Activated CD4-positive, alpha-beta T cell treated with anti-CD3 and anti-CD28 coated beads for 48 hours (primary cell): ENCODE measurements around the gene COL18A1.

ENCODE experiments used
- DNase-seq: peaks from one replicate; pipeline ENCODE4 v3.0.0-alpha.2; 2020

Gene COL18A1

GRCh38 chr21:45470773-45471524 lies 66.0 kb downstream of the COL18A1 start:
- peak; percentile 66 for DNase-seq

- DNase-seq = no peak
Observed at GRCh38 chr21:45471525-45472221, 66.7 kb downstream of the COL18A1 start.

GRCh38 chr21:45472445-45473365 lies 67.7 kb downstream of the COL18A1 start:
- DNase-seq = no peak

- no peak for DNase-seq
Observed at GRCh38 chr21:45473496-45474322, 68.7 kb downstream of the COL18A1 start.

- DNase-seq = no peak
Observed at GRCh38 chr21:45474323-45474950, 69.5 kb downstream of the COL18A1 start.

GRCh38 chr21:45475004-45475685 lies 70.2 kb downstream of the COL18A1 start:
- no peak for DNase-seq

- no peak for DNase-seq
Observed at GRCh38 chr21:45475797-45476570, 71.0 kb downstream of the COL18A1 start.

- DNase-seq = no peak
Observed at GRCh38 chr21:45476582-45476981, 71.6 kb downstream of the COL18A1 start.

GRCh38 chr21:45477176-45478114 lies 72.5 kb downstream of the COL18A1 start:
- DNase-seq = no peak

GRCh38 chr21:45478115-45478801 lies 73.3 kb downstream of the COL18A1 start:
- peak; percentile 88 for DNase-seq

- no peak for DNase-seq
Observed at GRCh38 chr21:45478816-45479669, 74.1 kb downstream of the COL18A1 start.

- DNase-seq = peak; percentile 56
Observed at GRCh38 chr21:45479691-45480675, 75.0 kb downstream of the COL18A1 start.

GRCh38 chr21:45480701-45481500 lies 75.9 kb downstream of the COL18A1 start:
- DNase-seq = no peak

GRCh38 chr21:45481566-45481965 lies 76.6 kb downstream of the COL18A1 start:
- no peak for DNase-seq
